Transverse colon (tissue), 4 donors: ENCODE results near the gene TENT5C. TPM values are rescaled to one million over a fixed set of nuclear protein-coding genes. Genes with fewer than 3 reads are reported as not detected.

ENCODE experiments used
- DNase-seq: peaks from one replicate; pipeline ENCODE4 v3.0.0-alpha.2; 2019
- H3K27ac ChIP-seq, 4 donors: fragments of 200-600 bp; sonication (generic); 2 replicates each; pipeline ENCODE4 v1.5.1; 2016 to 2018; ENCODE audit warnings: inconsistent platforms in 4 of 4
- H3K27me3 ChIP-seq: fragments of 200-600 bp; sonication (generic); 2 replicates; pipeline ENCODE4 v1.5.1; 2017; ENCODE audit warnings: inconsistent platforms
- H3K36me3 ChIP-seq, 4 donors: fragments of 200-600 bp; sonication (generic); 2 replicates each; pipeline ENCODE4 v1.5.1; 2017 to 2019; ENCODE audit warnings: inconsistent platforms in 4 of 4
- H3K4me1 ChIP-seq, 4 donors: fragments of 200-600 bp; sonication (generic); 2 replicates each; pipeline ENCODE4 v1.5.1; 2017 to 2020; ENCODE audit warnings: inconsistent platforms in 4 of 4
- H3K4me3 ChIP-seq, 4 donors: fragments of 200-600 bp; sonication (generic); 1 replicate in 1 of 4; 2 replicates in 3 of 4; pipeline versions ENCODE4 v1.5.1 to v1.6.1; 2017 to 2019; ENCODE audit warnings: inconsistent platforms in 4 of 4
- H3K9me3 ChIP-seq, 2 donors: fragments of 200-600 bp; sonication (generic); 2 replicates each; pipeline ENCODE4 v1.5.1; 2017 to 2019; ENCODE audit warnings: inconsistent platforms in 2 of 2
- CTCF ChIP-seq, 5 experiments: fragments of 200-600 bp in 3 of 5; fragments of 450-650 bp in 2 of 5; sonication (generic) in 3 of 5; IDR thresholded peaks; 1 replicate in 2 of 5; 2 replicates in 3 of 5; pipeline ENCODE4 v1.5.1; 2016 to 2017; ENCODE audit warnings: antibody characterized with exemption in 5 of 5, inconsistent platforms in 3 of 5, mild to moderate bottlenecking in 2 of 5, moderate library complexity in 1 of 5
- EP300 ChIP-seq: sonication (generic); formaldehyde crosslinking; IDR thresholded peaks from one replicate; pipeline ENCODE4 v1.6.1; 2017; ENCODE audit warnings: antibody characterized with exemption, low read depth
- POLR2A ChIP-seq: fragments of 450-650 bp; IDR thresholded peaks from one replicate; pipeline ENCODE4 v1.6.1; 2016; ENCODE audit warnings: antibody characterized with exemption, mild to moderate bottlenecking, moderate library complexity
- POLR2AphosphoS5 ChIP-seq, 3 donors: sonication (generic); formaldehyde crosslinking; IDR thresholded peaks; one replicate each; pipeline ENCODE4 v1.6.1; 2016; ENCODE audit warnings: antibody characterized with exemption in 3 of 3
- WGBS, 2 donors: methylation state at CpG; one replicate each; pipeline ENCODE4 v1.1.5; 2018; ENCODE audit warnings: low coverage in 1 of 2; 5-methylcytosine and 5-hydroxymethylcytosine counted together
- in situ Hi-C, 4 donors: fragments of 200-750 bp; cut with MboI; loops; one replicate each; pipeline versions ENCODE4 v1.15.0 to v1.15.1; 2017; ENCODE audit warnings: low sequenced_read_pairs in 3 of 4, low pct_ligation_motif_present in 1 of 4, low pct_unique_long_range_greater_than_20kb in 1 of 4
- intact Hi-C: fragments of 100-400 bp; cut with DNase I; formaldehyde crosslinking; loops from one replicate; pipeline ENCODE4 v1.15.1; 2023; ENCODE audit warnings: low total_unique reads
- total RNA-seq, 4 donors: library from RNA; depleted of rRNA; stranded (reverse); fragments of >200 nt; gene quantifications; one replicate each; pipeline ENCODE4 v1.1.0, GENCODE V29; 2016

Gene TENT5C
- total RNA-seq, 4 donors from 2014 or later: 3.4 to 30.8 (median 18.1) TPM

- no peak for DNase-seq
- H3K27ac ChIP-seq: peak overlapping the region in 2 of 4 donors; percentile 48 to 54
- no peaks in the 10 kb centered on the region for H3K4me1 ChIP-seq
- H3K36me3 ChIP-seq: no peaks in the 10 kb centered on the region
- 41 to 59% methylated on average over 2 to 7 of the region's 7 CpGs for WGBS, 2 donors
- no peaks in the 10 kb centered on the region for H3K27me3 ChIP-seq
- H3K9me3 ChIP-seq: no peaks in the 10 kb centered on the region
- intact Hi-C loops: no loop called here
- in situ Hi-C loops: no loop called here
- H3K4me3 ChIP-seq: no peak overlapping the region
- TF ChIP-seq CTCF (IDR thresholded peaks at IDR 0.05) (no peak), EP300 (no peak), POLR2AphosphoS5 (IDR thresholded peaks at IDR 0.05) (no peak), POLR2A (no peak)
Measured at GRCh38 chr1:117631359-117632160, 25.7 kb downstream of the TENT5C start.

GRCh38 chr1:117632269-117633067 lies 26.6 kb downstream of the TENT5C start:
- Histone ChIP-seq H3K27me3 (no peaks in the 10 kb centered on the region), H3K27ac (peak overlapping the region in 2 of 4 donors; percentile 54 to 67), H3K36me3 (no peaks in the 10 kb centered on the region), H3K9me3 (no peaks in the 10 kb centered on the region), H3K4me3 (no peak overlapping the region), H3K4me1 (no peaks in the 10 kb centered on the region)
- peak; percentile 61 for DNase-seq
- intact Hi-C loops: no loop called here
- in situ Hi-C loops: no loop called here
- TF ChIP-seq POLR2AphosphoS5 (IDR thresholded peaks at IDR 0.05): peak in 1 of 3 donors; percentile 26
- TF ChIP-seq CTCF (IDR thresholded peaks at IDR 0.05): no peak
- TF ChIP-seq POLR2A: no peak
- 28 to 56% methylated on average over 2 to 6 of the region's 6 CpGs for WGBS, 2 donors

GRCh38 chr1:117633068-117633345 lies 27.2 kb downstream of the TENT5C start:
- no peaks in the 10 kb centered on the region for H3K27me3 ChIP-seq
- TF ChIP-seq POLR2A: no peak
- TF ChIP-seq POLR2AphosphoS5 (IDR thresholded peaks at IDR 0.05): no peak
- no peak for TF ChIP-seq EP300
- TF ChIP-seq CTCF (IDR thresholded peaks at IDR 0.05): no peak
- no peaks in the 10 kb centered on the region for H3K9me3 ChIP-seq
- H3K4me3 ChIP-seq: no peak overlapping the region
- peak overlapping the region in 2 of 4 donors; percentile 53 to 67 for H3K27ac ChIP-seq
- H3K4me1 ChIP-seq: no peaks in the 10 kb centered on the region
- 74% methylated on average over 5 of the region's 5 CpGs; no CpG with 5 or more reads in 1 of the 2 donors for WGBS, 2 donors
- no peaks in the 10 kb centered on the region for H3K36me3 ChIP-seq
- in situ Hi-C loops: no loop called here
- DNase-seq: no peak
- intact Hi-C loops: no loop called here

GRCh38 chr1:117633423-117633822 lies 27.6 kb downstream of the TENT5C start:
- Histone ChIP-seq H3K36me3 (no peaks in the 10 kb centered on the region), H3K27ac (peak overlapping the region in 2 of 4 donors; percentile 53 to 67), H3K4me1 (no peaks in the 10 kb centered on the region), H3K9me3 (no peaks in the 10 kb centered on the region), H3K27me3 (no peaks in the 10 kb centered on the region), H3K4me3 (no peak overlapping the region)
- intact Hi-C loops (no loop called here), in situ Hi-C loops (no loop called here)
- TF ChIP-seq CTCF (IDR thresholded peaks at IDR 0.05): no peak
- no peak for TF ChIP-seq POLR2A
- TF ChIP-seq EP300: no peak
- no peak for TF ChIP-seq POLR2AphosphoS5 (IDR thresholded peaks at IDR 0.05)
- 58 to 79% methylated on average over 2 to 7 of the region's 7 CpGs for WGBS, 2 donors
- no peak for DNase-seq
